OCI-LY7 (cell line): ENCODE results near the gene METTL27.

ENCODE experiments used
- EZH2phosphoT487 ChIP-seq: fragments of 200-600 bp; sonication (generic); IDR thresholded peaks from 2 replicates; pipeline ENCODE4 v1.6.1; 2018; ENCODE audit warnings: low read depth, borderline replicate concordance, mild to moderate bottlenecking, mixed run types, antibody characterized with exemption, low read length, moderate library complexity, mixed read lengths
- TF ChIP-seq, protein P1 (sequence below): fragments of 200-600 bp; sonication (generic); conservative IDR thresholded peaks from 2 replicates; pipeline ENCODE4 v1.5.1; 2014; ENCODE audit warnings: mild to moderate bottlenecking, antibody characterized with exemption, low read length, moderate library complexity, mixed read lengths

DNA sequence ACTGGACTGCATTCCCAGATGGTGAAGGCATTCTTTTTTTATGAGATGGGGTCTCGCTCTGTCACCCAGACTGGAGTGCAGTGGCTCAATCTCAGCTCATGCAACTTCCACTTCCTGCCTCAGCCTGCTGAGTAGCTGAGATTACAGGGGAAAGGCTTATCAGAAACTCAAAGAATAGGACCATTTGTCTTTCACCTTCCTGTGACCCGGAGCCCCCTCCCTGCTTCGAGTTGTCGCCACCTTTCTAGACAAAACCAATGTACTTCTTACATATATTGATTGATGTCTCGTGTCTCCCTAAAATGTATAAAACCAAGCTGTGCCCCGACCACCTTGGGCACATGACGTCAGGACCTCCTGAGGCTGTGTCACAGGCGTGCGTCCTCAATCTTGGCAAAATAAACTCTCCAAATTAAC is 1.8 kb upstream of the METTL27 start:
- TF ChIP-seq, protein P1, sequence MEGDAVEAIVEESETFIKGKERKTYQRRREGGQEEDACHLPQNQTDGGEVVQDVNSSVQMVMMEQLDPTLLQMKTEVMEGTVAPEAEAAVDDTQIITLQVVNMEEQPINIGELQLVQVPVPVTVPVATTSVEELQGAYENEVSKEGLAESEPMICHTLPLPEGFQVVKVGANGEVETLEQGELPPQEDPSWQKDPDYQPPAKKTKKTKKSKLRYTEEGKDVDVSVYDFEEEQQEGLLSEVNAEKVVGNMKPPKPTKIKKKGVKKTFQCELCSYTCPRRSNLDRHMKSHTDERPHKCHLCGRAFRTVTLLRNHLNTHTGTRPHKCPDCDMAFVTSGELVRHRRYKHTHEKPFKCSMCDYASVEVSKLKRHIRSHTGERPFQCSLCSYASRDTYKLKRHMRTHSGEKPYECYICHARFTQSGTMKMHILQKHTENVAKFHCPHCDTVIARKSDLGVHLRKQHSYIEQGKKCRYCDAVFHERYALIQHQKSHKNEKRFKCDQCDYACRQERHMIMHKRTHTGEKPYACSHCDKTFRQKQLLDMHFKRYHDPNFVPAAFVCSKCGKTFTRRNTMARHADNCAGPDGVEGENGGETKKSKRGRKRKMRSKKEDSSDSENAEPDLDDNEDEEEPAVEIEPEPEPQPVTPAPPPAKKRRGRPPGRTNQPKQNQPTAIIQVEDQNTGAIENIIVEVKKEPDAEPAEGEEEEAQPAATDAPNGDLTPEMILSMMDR: no peak
- TF ChIP-seq EZH2phosphoT487: no peak
